GM12878 (cell line): ENCODE results near the gene MYL12B. TPM values are rescaled to one million over a fixed set of nuclear protein-coding genes. Genes with fewer than 3 reads are reported as not detected.

Experiments used
- ATAC-seq: fragments of 200-7000 bp; cut with Tn5 transposase; 3 replicates; pipeline ENCODE4 v1.9.1; 2020; ENCODE audit warnings: mild to moderate bottlenecking, moderate library complexity
- BruUV-seq: library from RNA; stranded (reverse); fragments of 400-500 nt; replicated peaks from 2 replicates; lab custom pipeline; 2021; lab: Mats Ljungman, UMichigan
- CTCF ChIA-PET: fragments of 300-600 bp; sonication (Branson Sonifier 250); formaldehyde crosslinking; extraction: SDS; loops from one replicate; lab custom pipeline; 2021; ENCODE audit warnings: inconsistent platforms; lab: Yijun Ruan, JAX
- POLR2A ChIA-PET: fragments of 350-600 bp; formaldehyde crosslinking; extraction: SDS; loops from one replicate; lab custom pipeline; 2021; ENCODE audit warnings: inconsistent platforms; lab: Charles Lee
- RAD21 ChIA-PET: fragments of 300-600 bp; sonication (Branson Sonifier 250); formaldehyde crosslinking; loops from one replicate; lab custom pipeline; 2023; ENCODE audit warnings: antibody characterized with exemption; ENCODE audit not compliant: unreplicated experiment; lab: Charles Lee
- SMC1A ChIA-PET: fragments of 300-600 bp; sonication (Branson Sonifier 250); formaldehyde crosslinking; loops from one replicate; lab custom pipeline; 2023; ENCODE audit not compliant: unreplicated experiment, uncharacterized antibody; lab: Charles Lee
- DNase-seq: peaks from one replicate; pipeline ENCODE4 v3.0.0-alpha.2; 2011; ENCODE audit warnings: low read depth, low spot score
- FAIRE-seq: peaks from 3 replicates; lab custom pipeline; 2011; peaks lifted over from hg19 to GRCh38; lab: Jason Lieb, UNC
- H2AFZ ChIP-seq: 2 replicates; pipeline ENCODE4 v1.6.0; 2011; ENCODE audit warnings: low read depth, low read length, control low read depth; ENCODE audit not compliant: control insufficient read depth
- H3K27ac ChIP-seq: 2 replicates; pipeline ENCODE4 v1.5.1; 2011; ENCODE audit warnings: control low read depth; ENCODE audit not compliant: control insufficient read depth, insufficient read depth
- H3K27me3 ChIP-seq, 2 experiments: replicated peaks in 1 of 2; 2 replicates each; pipeline versions ENCODE4 v1.6.0 to v1.6.1; 2011; ENCODE audit warnings: low read length in 1 of 2; ENCODE audit not compliant: control insufficient read depth in 2 of 2, insufficient read depth in 2 of 2
- H3K36me3 ChIP-seq, 2 experiments: 2 replicates each; pipeline ENCODE4 v1.5.1; 2011; ENCODE audit warnings: low read length in 1 of 2; ENCODE audit not compliant: control insufficient read depth in 2 of 2, insufficient read depth in 2 of 2
- H3K4me1 ChIP-seq: 2 replicates; pipeline ENCODE4 v1.6.1; 2011; ENCODE audit warnings: mild to moderate bottlenecking, low read length, moderate library complexity, mixed read lengths; ENCODE audit not compliant: control insufficient read depth, insufficient read depth
- H3K4me2 ChIP-seq: 2 replicates; pipeline ENCODE4 v1.6.0; 2011; ENCODE audit warnings: control low read depth; ENCODE audit not compliant: control insufficient read depth, insufficient read depth
- H3K4me3 ChIP-seq: fragments of 200-600 bp; sonication (generic); 2 replicates; pipeline ENCODE4 v1.5.1; 2016
- H3K79me2 ChIP-seq: 2 replicates; pipeline ENCODE4 v1.6.0; 2011; ENCODE audit warnings: low read length; ENCODE audit not compliant: control insufficient read depth, insufficient read depth
- H3K9ac ChIP-seq: 2 replicates; pipeline ENCODE4 v1.8.0; 2011; ENCODE audit warnings: low read length, control low read depth, mixed read lengths; ENCODE audit not compliant: control insufficient read depth, insufficient read depth
- H3K9me3 ChIP-seq: replicated peaks from 3 replicates; pipeline ENCODE4 v1.5.1; 2011; ENCODE audit warnings: mild to moderate bottlenecking, low read length; ENCODE audit not compliant: control insufficient read depth, insufficient read depth
- H4K20me1 ChIP-seq: 2 replicates; pipeline ENCODE4 v1.6.0; 2011; ENCODE audit not compliant: control insufficient read depth, insufficient read depth
- HCFC1 ChIP-seq: fragments of 150-350 bp; IDR thresholded peaks from 2 replicates; pipeline ENCODE4 v1.6.1; 2014; ENCODE audit warnings: low read length
- HDGF ChIP-seq: fragments of 450-650 bp; IDR thresholded peaks from 2 replicates; pipeline ENCODE4 v1.6.1; 2016; ENCODE audit warnings: antibody characterized with exemption
- SUPT20H ChIP-seq: IDR thresholded peaks from 2 replicates; pipeline ENCODE4 v1.6.1; 2011; ENCODE audit warnings: low read depth, mild to moderate bottlenecking, low read length, moderate library complexity, borderline replicate concordance; ENCODE audit not compliant: control insufficient read depth
- SUZ12 ChIP-seq: fragments of 200-600 bp; sonication (generic); IDR thresholded peaks from one replicate; pipeline ENCODE4 v1.6.1; 2018; ENCODE audit warnings: antibody characterized with exemption, mild to moderate bottlenecking; ENCODE audit not compliant: unreplicated experiment
- whole genome bisulfite sequencing: methylation state at CpG from one replicate; pipeline ENCODE4 v1.1.6; 2016; ENCODE audit warnings: low lambda C conversion rate; ENCODE audit not compliant: insufficient replicate concordance, insufficient coverage; ENCODE audit errors: missing lambda C conversion rate; 5-methylcytosine and 5-hydroxymethylcytosine counted together
- in situ Hi-C: fragments of 300-500 bp; cut with MboI; formaldehyde crosslinking; loops from 9 replicates; pipeline ENCODE4 v1.14.3; 2018; ENCODE audit warnings: mixed read lengths
- intact Hi-C: fragments of 100-400 bp; cut with micrococcal nuclease; formaldehyde crosslinking; loops from one replicate; pipeline ENCODE4 v1.14.2; 2022; ENCODE audit not compliant: unreplicated experiment
- polyA plus RNA-seq, 11 experiments: library from polyadenylated mRNA; depleted of rRNA in 4 of 11; unstranded in 6 of 11; stranded (reverse) in 5 of 11; fragments of >200 nt; fragmentation: Nextera tagmentation in 4 of 11; fragmentation: Illumina TruSeq in 1 of 11; extraction: Ambion mirVana in 4 of 11; extraction: Trizol in 1 of 11; gene quantifications; 1 replicate in 1 of 11; 2 replicates in 10 of 11; pipeline versions ENCODE4 v1.2.1 to v1.2.3, GENCODE V29; 2011 to 2016; ENCODE audit warnings: inconsistent platforms in 2 of 11, missing spikeins in 2 of 11, low read depth in 1 of 11
- total RNA-seq, 4 experiments: library from RNA; depleted of rRNA in 3 of 4; stranded (reverse); fragments of >200 nt in 3 of 4; fragmentation: Illumina TruSeq in 1 of 4; extraction: Trizol in 1 of 4; gene quantifications; 2 replicates each; pipeline versions ENCODE4 v1.2.1 to v1.2.3, GENCODE V29; 2013 to 2021
- TF ChIP-seq, protein P1 (sequence below): IDR thresholded peaks from 2 replicates; pipeline ENCODE4 v1.6.1; 2012; ENCODE audit warnings: improper control_type of control experiment, low read depth, low read length; ENCODE audit not compliant: insufficient replicate concordance
- TF ChIP-seq, protein P2 (sequence below): IDR thresholded peaks from 2 replicates; pipeline ENCODE4 v1.6.1; 2011; ENCODE audit warnings: borderline replicate concordance, low read depth, mild to moderate bottlenecking, moderate library complexity, mixed read lengths, low read length; ENCODE audit not compliant: insufficient read depth; ENCODE audit errors: extremely low read length
- TF ChIP-seq, protein P3 (sequence below): fragments of 150-350 bp; IDR thresholded peaks from 2 replicates; pipeline ENCODE4 v1.6.1; 2016; ENCODE audit warnings: low read depth, low read length
- TF ChIP-seq, protein P4 (sequence below): fragments of 450-650 bp; IDR thresholded peaks from 2 replicates; pipeline ENCODE4 v1.6.1; 2017; ENCODE audit warnings: borderline replicate concordance
- TF ChIP-seq, protein P5 (sequence below): fragments of 450-650 bp; conservative IDR thresholded peaks from 2 replicates; pipeline ENCODE4 v1.6.1; 2017; ENCODE audit warnings: mild to moderate bottlenecking, moderate library complexity

The MYL12B gene
- total and polyA plus RNA-seq, 10 of the 15 experiments (the other 5 are each of a cell fraction or from before 2014, with no cell fraction given): 179 to 739 (median 400) TPM

DNA sequence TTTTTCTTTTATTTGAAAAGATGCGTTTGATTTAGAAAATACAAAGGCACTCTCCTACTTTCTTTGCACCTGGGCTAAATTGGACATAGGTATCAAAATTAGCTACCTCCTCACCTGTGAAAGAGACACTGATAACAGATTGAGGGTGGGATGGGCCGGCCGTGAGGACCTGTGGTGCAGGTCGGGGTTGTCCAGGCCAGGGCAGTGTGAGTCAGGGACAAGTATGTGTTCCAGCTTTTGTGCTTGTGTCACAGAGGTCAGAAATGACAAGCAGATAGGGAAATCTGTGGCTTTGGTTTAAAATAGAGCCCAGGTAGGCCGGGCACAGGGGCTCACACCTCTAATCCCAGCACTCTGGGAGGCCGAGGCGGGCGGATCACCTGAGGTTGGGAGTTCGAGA is 22.6 kb downstream of the MYL12B start:
- BruUV-seq: no TSS peak
- Histone ChIP-seq H3K36me3 (no peaks in the 10 kb centered on the region), H2AFZ (no peak overlapping the region), H3K4me3 (no peak overlapping the region), H4K20me1 (no peaks in the 10 kb centered on the region), H3K27me3 (no peaks in the 10 kb centered on the region), H3K4me1 (peaks cover 5% of the 10 kb centered on the region), H3K27ac (no peak overlapping the region), H3K9ac (no peak overlapping the region), H3K9me3 (peaks cover 4% of the 10 kb centered on the region; the same call in 2 of the 3 replicates), H3K79me2 (no peaks in the 10 kb centered on the region), H3K4me2 (no peak overlapping the region)
- ATAC-seq: no peak
- SMC1A ChIA-PET: interaction anchor here (1.0 to 6.5 kb wide), 9 partner anchors 14 to 711 kb away, joined by 3 to 72 read pairs (median 5); no protein-coding TSS in a partner anchor
- CTCF ChIA-PET: interaction anchor here (1.1 to 11.4 kb wide), 5 partner anchors 11 to 710 kb away, joined by 3 to 204 read pairs (median 36); no protein-coding TSS in a partner anchor
- 49% methylated on average over 9 of the region's 9 CpGs for WGBS
- no peak for FAIRE-seq
- DNase-seq: no peak
- POLR2A ChIA-PET: interaction anchor here (1.1 kb wide), 1 partner anchor 371 kb away, joined by 3 read pairs; no protein-coding TSS in a partner anchor
- intact Hi-C loops (no loop called here), in situ Hi-C loops (loop anchor here (5.0 to 10.0 kb wide), 3 partner anchors 168 to 1770 kb away; partner anchors contain the start of gene TGIF1)
- RAD21 ChIA-PET: interaction anchor here (0.5 to 8.8 kb wide), 4 partner anchors 170 to 381 kb away, joined by 4 to 76 read pairs (median 7); no protein-coding TSS in a partner anchor
- TF ChIP-seq SUPT20H (no peak), HDGF (no peak), HCFC1 (no peak), SUZ12 (no peak)
- TF ChIP-seq, protein P1, sequence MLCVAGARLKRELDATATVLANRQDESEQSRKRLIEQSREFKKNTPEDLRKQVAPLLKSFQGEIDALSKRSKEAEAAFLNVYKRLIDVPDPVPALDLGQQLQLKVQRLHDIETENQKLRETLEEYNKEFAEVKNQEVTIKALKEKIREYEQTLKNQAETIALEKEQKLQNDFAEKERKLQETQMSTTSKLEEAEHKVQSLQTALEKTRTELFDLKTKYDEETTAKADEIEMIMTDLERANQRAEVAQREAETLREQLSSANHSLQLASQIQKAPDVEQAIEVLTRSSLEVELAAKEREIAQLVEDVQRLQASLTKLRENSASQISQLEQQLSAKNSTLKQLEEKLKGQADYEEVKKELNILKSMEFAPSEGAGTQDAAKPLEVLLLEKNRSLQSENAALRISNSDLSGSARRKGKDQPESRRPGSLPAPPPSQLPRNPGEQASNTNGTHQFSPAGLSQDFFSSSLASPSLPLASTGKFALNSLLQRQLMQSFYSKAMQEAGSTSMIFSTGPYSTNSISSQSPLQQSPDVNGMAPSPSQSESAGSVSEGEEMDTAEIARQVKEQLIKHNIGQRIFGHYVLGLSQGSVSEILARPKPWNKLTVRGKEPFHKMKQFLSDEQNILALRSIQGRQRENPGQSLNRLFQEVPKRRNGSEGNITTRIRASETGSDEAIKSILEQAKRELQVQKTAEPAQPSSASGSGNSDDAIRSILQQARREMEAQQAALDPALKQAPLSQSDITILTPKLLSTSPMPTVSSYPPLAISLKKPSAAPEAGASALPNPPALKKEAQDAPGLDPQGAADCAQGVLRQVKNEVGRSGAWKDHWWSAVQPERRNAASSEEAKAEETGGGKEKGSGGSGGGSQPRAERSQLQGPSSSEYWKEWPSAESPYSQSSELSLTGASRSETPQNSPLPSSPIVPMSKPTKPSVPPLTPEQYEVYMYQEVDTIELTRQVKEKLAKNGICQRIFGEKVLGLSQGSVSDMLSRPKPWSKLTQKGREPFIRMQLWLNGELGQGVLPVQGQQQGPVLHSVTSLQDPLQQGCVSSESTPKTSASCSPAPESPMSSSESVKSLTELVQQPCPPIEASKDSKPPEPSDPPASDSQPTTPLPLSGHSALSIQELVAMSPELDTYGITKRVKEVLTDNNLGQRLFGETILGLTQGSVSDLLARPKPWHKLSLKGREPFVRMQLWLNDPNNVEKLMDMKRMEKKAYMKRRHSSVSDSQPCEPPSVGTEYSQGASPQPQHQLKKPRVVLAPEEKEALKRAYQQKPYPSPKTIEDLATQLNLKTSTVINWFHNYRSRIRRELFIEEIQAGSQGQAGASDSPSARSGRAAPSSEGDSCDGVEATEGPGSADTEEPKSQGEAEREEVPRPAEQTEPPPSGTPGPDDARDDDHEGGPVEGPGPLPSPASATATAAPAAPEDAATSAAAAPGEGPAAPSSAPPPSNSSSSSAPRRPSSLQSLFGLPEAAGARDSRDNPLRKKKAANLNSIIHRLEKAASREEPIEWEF: no peak
- TF ChIP-seq, protein P2, sequence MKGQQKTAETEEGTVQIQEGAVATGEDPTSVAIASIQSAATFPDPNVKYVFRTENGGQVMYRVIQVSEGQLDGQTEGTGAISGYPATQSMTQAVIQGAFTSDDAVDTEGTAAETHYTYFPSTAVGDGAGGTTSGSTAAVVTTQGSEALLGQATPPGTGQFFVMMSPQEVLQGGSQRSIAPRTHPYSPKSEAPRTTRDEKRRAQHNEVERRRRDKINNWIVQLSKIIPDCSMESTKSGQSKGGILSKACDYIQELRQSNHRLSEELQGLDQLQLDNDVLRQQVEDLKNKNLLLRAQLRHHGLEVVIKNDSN: no peak
- TF ChIP-seq, protein P3, sequence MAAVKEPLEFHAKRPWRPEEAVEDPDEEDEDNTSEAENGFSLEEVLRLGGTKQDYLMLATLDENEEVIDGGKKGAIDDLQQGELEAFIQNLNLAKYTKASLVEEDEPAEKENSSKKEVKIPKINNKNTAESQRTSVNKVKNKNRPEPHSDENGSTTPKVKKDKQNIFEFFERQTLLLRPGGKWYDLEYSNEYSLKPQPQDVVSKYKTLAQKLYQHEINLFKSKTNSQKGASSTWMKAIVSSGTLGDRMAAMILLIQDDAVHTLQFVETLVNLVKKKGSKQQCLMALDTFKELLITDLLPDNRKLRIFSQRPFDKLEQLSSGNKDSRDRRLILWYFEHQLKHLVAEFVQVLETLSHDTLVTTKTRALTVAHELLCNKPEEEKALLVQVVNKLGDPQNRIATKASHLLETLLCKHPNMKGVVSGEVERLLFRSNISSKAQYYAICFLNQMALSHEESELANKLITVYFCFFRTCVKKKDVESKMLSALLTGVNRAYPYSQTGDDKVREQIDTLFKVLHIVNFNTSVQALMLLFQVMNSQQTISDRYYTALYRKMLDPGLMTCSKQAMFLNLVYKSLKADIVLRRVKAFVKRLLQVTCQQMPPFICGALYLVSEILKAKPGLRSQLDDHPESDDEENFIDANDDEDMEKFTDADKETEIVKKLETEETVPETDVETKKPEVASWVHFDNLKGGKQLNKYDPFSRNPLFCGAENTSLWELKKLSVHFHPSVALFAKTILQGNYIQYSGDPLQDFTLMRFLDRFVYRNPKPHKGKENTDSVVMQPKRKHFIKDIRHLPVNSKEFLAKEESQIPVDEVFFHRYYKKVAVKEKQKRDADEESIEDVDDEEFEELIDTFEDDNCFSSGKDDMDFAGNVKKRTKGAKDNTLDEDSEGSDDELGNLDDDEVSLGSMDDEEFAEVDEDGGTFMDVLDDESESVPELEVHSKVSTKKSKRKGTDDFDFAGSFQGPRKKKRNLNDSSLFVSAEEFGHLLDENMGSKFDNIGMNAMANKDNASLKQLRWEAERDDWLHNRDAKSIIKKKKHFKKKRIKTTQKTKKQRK: no peak
- TF ChIP-seq, protein P4, sequence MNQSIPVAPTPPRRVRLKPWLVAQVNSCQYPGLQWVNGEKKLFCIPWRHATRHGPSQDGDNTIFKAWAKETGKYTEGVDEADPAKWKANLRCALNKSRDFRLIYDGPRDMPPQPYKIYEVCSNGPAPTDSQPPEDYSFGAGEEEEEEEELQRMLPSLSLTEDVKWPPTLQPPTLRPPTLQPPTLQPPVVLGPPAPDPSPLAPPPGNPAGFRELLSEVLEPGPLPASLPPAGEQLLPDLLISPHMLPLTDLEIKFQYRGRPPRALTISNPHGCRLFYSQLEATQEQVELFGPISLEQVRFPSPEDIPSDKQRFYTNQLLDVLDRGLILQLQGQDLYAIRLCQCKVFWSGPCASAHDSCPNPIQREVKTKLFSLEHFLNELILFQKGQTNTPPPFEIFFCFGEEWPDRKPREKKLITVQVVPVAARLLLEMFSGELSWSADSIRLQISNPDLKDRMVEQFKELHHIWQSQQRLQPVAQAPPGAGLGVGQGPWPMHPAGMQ: no peak
- TF ChIP-seq, protein P5, sequence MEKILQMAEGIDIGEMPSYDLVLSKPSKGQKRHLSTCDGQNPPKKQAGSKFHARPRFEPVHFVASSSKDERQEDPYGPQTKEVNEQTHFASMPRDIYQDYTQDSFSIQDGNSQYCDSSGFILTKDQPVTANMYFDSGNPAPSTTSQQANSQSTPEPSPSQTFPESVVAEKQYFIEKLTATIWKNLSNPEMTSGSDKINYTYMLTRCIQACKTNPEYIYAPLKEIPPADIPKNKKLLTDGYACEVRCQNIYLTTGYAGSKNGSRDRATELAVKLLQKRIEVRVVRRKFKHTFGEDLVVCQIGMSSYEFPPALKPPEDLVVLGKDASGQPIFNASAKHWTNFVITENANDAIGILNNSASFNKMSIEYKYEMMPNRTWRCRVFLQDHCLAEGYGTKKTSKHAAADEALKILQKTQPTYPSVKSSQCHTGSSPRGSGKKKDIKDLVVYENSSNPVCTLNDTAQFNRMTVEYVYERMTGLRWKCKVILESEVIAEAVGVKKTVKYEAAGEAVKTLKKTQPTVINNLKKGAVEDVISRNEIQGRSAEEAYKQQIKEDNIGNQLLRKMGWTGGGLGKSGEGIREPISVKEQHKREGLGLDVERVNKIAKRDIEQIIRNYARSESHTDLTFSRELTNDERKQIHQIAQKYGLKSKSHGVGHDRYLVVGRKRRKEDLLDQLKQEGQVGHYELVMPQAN: no peak
